HepG2 (cell line): ENCODE results near the gene CTSD. TPM values are rescaled to one million over a fixed set of nuclear protein-coding genes. Genes with fewer than 3 reads are reported as not detected.

Source experiments
- ATAC-seq: fragments of 200-7000 bp; cut with Tn5 transposase; 3 replicates; pipeline ENCODE4 v1.9.1; 2020; ENCODE audit warnings: mild to moderate bottlenecking, moderate library complexity
- BruUV-seq: library from RNA; stranded (reverse); fragments of 400-500 nt; replicated peaks from 2 replicates; lab custom pipeline; 2021; lab: Mats Ljungman, UMichigan
- CTCF ChIA-PET: fragments of 300-600 bp; formaldehyde crosslinking; extraction: SDS; loops from one replicate; lab custom pipeline; 2021; ENCODE audit warnings: low total read pairs, inconsistent platforms, low intra/inter-chr PET ratio; lab: Yijun Ruan, JAX
- POLR2A ChIA-PET: fragments of 350-600 bp; sonication (Branson Sonifier 250); formaldehyde crosslinking; loops from one replicate; lab custom pipeline; 2020; ENCODE audit warnings: antibody characterized with exemption, inconsistent platforms; lab: Yijun Ruan, JAX
- DNase-seq: peaks from one replicate; pipeline ENCODE4 v3.0.0-alpha.2; 2015; ENCODE audit warnings: low spot score
- FAIRE-seq: peaks from 3 replicates; lab custom pipeline; 2011; peaks lifted over from hg19 to GRCh38; lab: Jason Lieb, UNC
- H2AFZ ChIP-seq: one replicate; pipeline ENCODE4 v1.6.1; 2011; ENCODE audit warnings: low read length, inconsistent platforms
- H3K27ac ChIP-seq: fragments of 300-600 bp; 3 replicates; pipeline ENCODE4 v1.8.0; 2011; ENCODE audit warnings: mixed run types, mild to moderate bottlenecking, mixed read lengths, low read length, inconsistent platforms; ENCODE audit not compliant: insufficient read depth; ENCODE audit errors: extremely low read length
- H3K27me3 ChIP-seq, 2 experiments: fragments of 200-600 bp in 1 of 2; 2 replicates in 1 of 2; 3 replicates in 1 of 2; pipeline versions ENCODE4 v1.6.0 to v1.8.0; 2011; ENCODE audit warnings: low read length in 2 of 2, mild to moderate bottlenecking in 2 of 2, moderate library complexity in 2 of 2, inconsistent platforms in 1 of 2; ENCODE audit not compliant: insufficient read depth in 2 of 2, control insufficient read depth in 1 of 2
- H3K36me3 ChIP-seq, 2 experiments: fragments of 200-600 bp in 1 of 2; replicated peaks in 1 of 2; 2 replicates in 1 of 2; 3 replicates in 1 of 2; pipeline versions ENCODE4 v1.5.1 to v1.8.0; 2011; ENCODE audit warnings: low read length in 2 of 2, inconsistent platforms in 1 of 2; ENCODE audit not compliant: insufficient read depth in 2 of 2, control insufficient read depth in 1 of 2
- H3K4me1 ChIP-seq: 2 replicates; pipeline ENCODE4 v1.5.1; 2012; ENCODE audit warnings: low read length, inconsistent platforms; ENCODE audit not compliant: insufficient read depth
- H3K4me2 ChIP-seq: 2 replicates; pipeline ENCODE4 v1.6.0; 2011; ENCODE audit warnings: low read depth, low read length, inconsistent platforms
- H3K4me3 ChIP-seq, 3 experiments: fragments of 200-600 bp in 1 of 3; sonication (generic), shearing (Covaris generic) in 1 of 3; replicated peaks in 1 of 3; 2 replicates each; pipeline ENCODE4 v1.5.1; 2011 to 2016; ENCODE audit warnings: low read length in 3 of 3, inconsistent platforms in 2 of 3, low read depth in 2 of 3, mild to moderate bottlenecking in 2 of 3, control low read depth in 1 of 3, mixed read lengths in 1 of 3; ENCODE audit not compliant: insufficient read depth in 1 of 3
- H3K79me2 ChIP-seq: one replicate; pipeline ENCODE4 v1.6.1; 2011; ENCODE audit warnings: low read length, inconsistent platforms; ENCODE audit not compliant: insufficient read depth
- H3K9ac ChIP-seq: 2 replicates; pipeline ENCODE4 v1.6.0; 2011; ENCODE audit warnings: mild to moderate bottlenecking, low read depth, low read length, inconsistent platforms; ENCODE audit not compliant: insufficient read depth
- H3K9me3 ChIP-seq: 2 replicates; pipeline ENCODE4 v1.5.1; 2012; ENCODE audit warnings: mild to moderate bottlenecking, low read length
- H4K20me1 ChIP-seq: 2 replicates; pipeline ENCODE4 v1.6.0; 2011; ENCODE audit warnings: inconsistent platforms, mild to moderate bottlenecking, low read length, moderate library complexity; ENCODE audit not compliant: insufficient read depth
- DZIP1 ChIP-seq: sonication (generic); formaldehyde crosslinking; IDR thresholded peaks from 2 replicates; pipeline ENCODE4 v1.5.0; 2020; ENCODE audit warnings: mild to moderate bottlenecking, missing genetic modification reagents
- KDM5B ChIP-seq: sonication (generic); formaldehyde crosslinking; IDR thresholded peaks from 2 replicates; pipeline ENCODE4 v1.4.0; 2020; ENCODE audit warnings: missing genetic modification reagents, mild to moderate bottlenecking, borderline replicate concordance
- MIER3 ChIP-seq: IDR thresholded peaks from 2 replicates; pipeline ENCODE4 v1.6.1; 2016; ENCODE audit warnings: missing compliant biosample characterization, borderline replicate concordance
- MLXIP ChIP-seq: sonication (generic); formaldehyde crosslinking; IDR thresholded peaks from 2 replicates; pipeline ENCODE4 v1.9.0; 2021; ENCODE audit warnings: missing genetic modification reagents, borderline replicate concordance
- NBN ChIP-seq: fragments of 450-650 bp; conservative IDR thresholded peaks from 2 replicates; pipeline ENCODE4 v1.6.1; 2017
- NFKB2 ChIP-seq: sonication (generic); formaldehyde crosslinking; IDR thresholded peaks from 2 replicates; pipeline ENCODE4 v1.4.0; 2020; ENCODE audit warnings: missing genetic modification reagents, borderline replicate concordance
- POLR2A ChIP-seq, 2 experiments: IDR thresholded peaks; 2 replicates each; pipeline ENCODE4 v1.6.1; 2011; ENCODE audit warnings: low read depth in 2 of 2, low read length in 2 of 2, mild to moderate bottlenecking in 1 of 2, moderate library complexity in 1 of 2; ENCODE audit not compliant: insufficient read depth in 1 of 2
- ZBTB44 ChIP-seq: sonication (generic); formaldehyde crosslinking; IDR thresholded peaks from 2 replicates; pipeline ENCODE4 v1.4.0; 2020; ENCODE audit warnings: missing genetic modification reagents
- WGBS: methylation state at CpG from one replicate; pipeline ENCODE4 v1.1.6; 2017; ENCODE audit warnings: low lambda C conversion rate; 5-methylcytosine and 5-hydroxymethylcytosine counted together
- in situ Hi-C: cut with HindIII; loops from 2 replicates; pipeline ENCODE4 v1.10.0; 2017; ENCODE audit warnings: low pct_unique_long_range_greater_than_20kb; ENCODE audit not compliant: extremely low pct_ligation_motif_present
- intact Hi-C: fragments of 100-400 bp; cut with micrococcal nuclease; formaldehyde crosslinking; loops from one replicate; pipeline ENCODE4 v1.10.0; 2022; ENCODE audit not compliant: unreplicated experiment
- polyA plus RNA-seq, 8 experiments: library from polyadenylated mRNA; depleted of rRNA in 3 of 8; stranded (reverse) in 7 of 8; unstranded in 1 of 8; fragments of >200 nt; fragmentation: Illumina TruSeq in 4 of 8; extraction: Trizol in 4 of 8; gene quantifications; 2 replicates each; pipeline versions ENCODE4 v1.2.1 to v1.2.3, GENCODE V29; 2011 to 2016; ENCODE audit warnings: low read depth in 4 of 8, missing spikeins in 1 of 8, mixed read lengths in 1 of 8; ENCODE audit not compliant: insufficient read depth in 1 of 8
- total RNA-seq, 5 experiments: library from RNA; depleted of rRNA; stranded (reverse); fragments of >200 nt; fragmentation: Illumina TruSeq; extraction: Trizol; gene quantifications; 2 replicates each; pipeline ENCODE4 v1.2.3, GENCODE V29; 2016; ENCODE audit warnings: low read depth in 1 of 5

The CTSD gene
- total and polyA plus RNA-seq, 2 of the 13 experiments (the other 11 are each of a cell fraction or from before 2014, with no cell fraction given) = 143 to 230 TPM

- TF ChIP-seq MIER3 (CRISPR knock-in tag) = no peak
- no peak for TF ChIP-seq POLR2A (IDR thresholded peaks at IDR 0.05; ENCODE audit: insufficient read depth in 1 of 2, low read depth in 2 of 2, low read length in 2 of 2)
- TF ChIP-seq DZIP1 = no peak
- TF ChIP-seq ZBTB44 (CRISPR knock-in tag) = no peak
- no peak for TF ChIP-seq NBN
- no peak for TF ChIP-seq NFKB2 (CRISPR knock-in tag)
Observed at GRCh38 chr11:1714908-1715885, 48.5 kb downstream of the CTSD start (continued).

DNA sequence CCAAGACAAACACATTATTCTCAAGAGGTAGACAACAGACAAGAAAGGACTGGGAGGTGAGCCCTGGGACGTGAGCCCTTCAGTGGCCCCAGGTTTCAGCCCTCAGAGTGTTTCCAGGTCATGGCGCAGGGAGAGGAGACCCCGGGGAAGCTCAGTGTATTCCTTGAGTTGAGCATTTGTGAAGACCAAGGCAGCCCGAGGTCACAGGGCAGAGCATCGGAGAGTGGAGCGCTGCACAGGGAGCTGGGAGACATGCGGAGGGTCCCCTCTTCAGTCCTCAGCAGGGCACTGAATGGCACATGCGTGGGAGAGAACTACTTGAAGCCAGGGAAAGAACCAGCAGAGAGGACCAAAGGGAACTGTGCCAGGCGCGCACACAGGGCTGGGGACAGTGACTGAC is 55.0 kb downstream of the CTSD start:
- H4K20me1 ChIP-seq = no peaks in the 10 kb centered on the region
- no peaks in the 10 kb centered on the region for H3K9me3 ChIP-seq
- no peak overlapping the region for H3K4me3 ChIP-seq
- no peak overlapping the region for H3K27ac ChIP-seq
- no peaks in the 10 kb centered on the region for H3K4me1 ChIP-seq
- H3K4me2 ChIP-seq = no peak overlapping the region
- intact Hi-C loops = loop anchor here (5.0 kb wide), 1 partner anchor 124 kb away; the partner anchor contains the start of gene SYT8
- 68% methylated on average over 10 of the region's 10 CpGs for WGBS
- no peak for ATAC-seq
- POLR2A ChIA-PET = no interaction called here
- H2AFZ ChIP-seq = no peak overlapping the region
- peaks cover 5 to 26% of the 10 kb centered on the region in 2 experiments; a peak in 3 of 5 replicates for H3K27me3 ChIP-seq
- no TSS peak for BruUV-seq
- no peak overlapping the region for H3K9ac ChIP-seq
- H3K79me2 ChIP-seq = no peaks in the 10 kb centered on the region
- no peak for TF ChIP-seq MLXIP
- TF ChIP-seq KDM5B (CRISPR knock-in tag) = no peak
- TF ChIP-seq, all 625 proteins: peak for 0
- CTCF ChIA-PET = no interaction called here
- in situ Hi-C loops = no loop called here
- no peak for DNase-seq
- FAIRE-seq = no peak
- no peaks in the 10 kb centered on the region for H3K36me3 ChIP-seq
